Measurements from ENCODE around the gene HTR3A.
A peak's percentile ranks its signal among the peaks of the same experiment; 100 is the strongest.

Gene HTR3A

GRCh38 chr11:113974741-113975470, at the start of gene HTR3A (continued):
- TF ChIP-seq ZNF518A (tag by site-specific recombination; conservative IDR thresholded peaks at IDR 0.05; ENCODE audit: low read depth) (0 out of 2 replicates have a peak, but pooled peaks have one; percentile 17), ZBTB11 (tag by site-specific recombination; conservative IDR thresholded peaks at IDR 0.05; ENCODE audit: low read depth) (no peak), ZNF521 (tag by site-specific recombination; IDR thresholded peaks at IDR 0.05) (no peak), ZBTB8A (tag by site-specific recombination; IDR thresholded peaks at IDR 0.05) (peak; percentile 21; the same call in 1 of the 2 replicates), ZNF843 (tag by site-specific recombination; IDR thresholded peaks at IDR 0.05) (peak; percentile 48), ZNF624 (tag by site-specific recombination; IDR thresholded peaks at IDR 0.05) (no peak), ZFP37 (tag by site-specific recombination; IDR thresholded peaks at IDR 0.05) (peak; percentile 78; the same call in 1 of the 2 replicates), ZBTB21 (tag by site-specific recombination; IDR thresholded peaks at IDR 0.05) (no peak; the same call in 1 of the 2 replicates), ZNF23 (tag by site-specific recombination; IDR thresholded peaks at IDR 0.05; ENCODE audit: borderline replicate concordance) (no peak), ZNF585B (tag by site-specific recombination; IDR thresholded peaks at IDR 0.05) (no peak), ZNF184 (tag by site-specific recombination; IDR thresholded peaks at IDR 0.05) (0 out of 2 replicates have a peak, but pooled peaks have one; percentile 16), OSR2 (tag by site-specific recombination; IDR thresholded peaks at IDR 0.05) (peak; percentile 60; the same call in 1 of the 2 replicates), PRDM2 (tag by site-specific recombination; IDR thresholded peaks at IDR 0.05; ENCODE audit: borderline replicate concordance) (no peak), ZBTB1 (tag by site-specific recombination; IDR thresholded peaks at IDR 0.05) (no peak), SP7 (tag by site-specific recombination; IDR thresholded peaks at IDR 0.05) (peak; percentile 92), ZNF155 (tag by site-specific recombination; IDR thresholded peaks at IDR 0.05) (no peak), ZNF596 (tag by site-specific recombination; IDR thresholded peaks at IDR 0.05) (no peak), ZNF548 (tag by site-specific recombination; IDR thresholded peaks at IDR 0.05) (no peak), ZXDB (tag by site-specific recombination; IDR thresholded peaks at IDR 0.05) (peak; percentile 53; the same call in 1 of the 2 replicates), ZNF404 (tag by site-specific recombination; IDR thresholded peaks at IDR 0.05) (no peak)
- TF ChIP-seq, protein P1, sequence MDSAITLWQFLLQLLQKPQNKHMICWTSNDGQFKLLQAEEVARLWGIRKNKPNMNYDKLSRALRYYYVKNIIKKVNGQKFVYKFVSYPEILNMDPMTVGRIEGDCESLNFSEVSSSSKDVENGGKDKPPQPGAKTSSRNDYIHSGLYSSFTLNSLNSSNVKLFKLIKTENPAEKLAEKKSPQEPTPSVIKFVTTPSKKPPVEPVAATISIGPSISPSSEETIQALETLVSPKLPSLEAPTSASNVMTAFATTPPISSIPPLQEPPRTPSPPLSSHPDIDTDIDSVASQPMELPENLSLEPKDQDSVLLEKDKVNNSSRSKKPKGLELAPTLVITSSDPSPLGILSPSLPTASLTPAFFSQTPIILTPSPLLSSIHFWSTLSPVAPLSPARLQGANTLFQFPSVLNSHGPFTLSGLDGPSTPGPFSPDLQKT (IDR thresholded peaks at IDR 0.05; ENCODE audit: borderline replicate concordance, low read depth, low read length): no peak
- TF ChIP-seq, protein P2, sequence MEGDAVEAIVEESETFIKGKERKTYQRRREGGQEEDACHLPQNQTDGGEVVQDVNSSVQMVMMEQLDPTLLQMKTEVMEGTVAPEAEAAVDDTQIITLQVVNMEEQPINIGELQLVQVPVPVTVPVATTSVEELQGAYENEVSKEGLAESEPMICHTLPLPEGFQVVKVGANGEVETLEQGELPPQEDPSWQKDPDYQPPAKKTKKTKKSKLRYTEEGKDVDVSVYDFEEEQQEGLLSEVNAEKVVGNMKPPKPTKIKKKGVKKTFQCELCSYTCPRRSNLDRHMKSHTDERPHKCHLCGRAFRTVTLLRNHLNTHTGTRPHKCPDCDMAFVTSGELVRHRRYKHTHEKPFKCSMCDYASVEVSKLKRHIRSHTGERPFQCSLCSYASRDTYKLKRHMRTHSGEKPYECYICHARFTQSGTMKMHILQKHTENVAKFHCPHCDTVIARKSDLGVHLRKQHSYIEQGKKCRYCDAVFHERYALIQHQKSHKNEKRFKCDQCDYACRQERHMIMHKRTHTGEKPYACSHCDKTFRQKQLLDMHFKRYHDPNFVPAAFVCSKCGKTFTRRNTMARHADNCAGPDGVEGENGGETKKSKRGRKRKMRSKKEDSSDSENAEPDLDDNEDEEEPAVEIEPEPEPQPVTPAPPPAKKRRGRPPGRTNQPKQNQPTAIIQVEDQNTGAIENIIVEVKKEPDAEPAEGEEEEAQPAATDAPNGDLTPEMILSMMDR (tag by site-specific recombination; IDR thresholded peaks at IDR 0.05): peak; percentile 68

Data from HEK293 (cell line).